ENCODE measurements around the gene RGS4.
"Not testable (repeated sequence)": the region's sequence is repeated elsewhere in the genome, so short reads cannot be mapped to it uniquely, and the experiment has no call there.

The RGS4 gene

DNA sequence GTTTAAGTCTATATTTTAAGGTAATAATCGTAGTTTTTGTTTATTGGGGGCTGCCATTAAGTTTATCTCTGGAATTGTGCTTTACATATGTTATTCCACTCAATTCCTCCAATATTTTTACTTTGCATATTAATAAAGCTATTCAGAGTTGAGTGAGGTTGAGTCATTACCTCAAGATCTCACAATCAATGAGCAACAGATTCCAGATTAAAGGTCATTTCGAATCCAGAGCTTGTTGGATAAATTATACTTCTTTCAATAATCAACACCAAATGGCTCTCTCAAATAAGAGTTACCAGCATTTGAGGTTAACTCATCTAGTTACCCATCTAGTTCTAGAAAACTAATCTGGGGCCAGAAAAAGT lies 16.7 kb downstream of the RGS4 start:
- H3K27ac ChIP-seq, result no peak overlapping the region
- TF ChIP-seq, protein P1, sequence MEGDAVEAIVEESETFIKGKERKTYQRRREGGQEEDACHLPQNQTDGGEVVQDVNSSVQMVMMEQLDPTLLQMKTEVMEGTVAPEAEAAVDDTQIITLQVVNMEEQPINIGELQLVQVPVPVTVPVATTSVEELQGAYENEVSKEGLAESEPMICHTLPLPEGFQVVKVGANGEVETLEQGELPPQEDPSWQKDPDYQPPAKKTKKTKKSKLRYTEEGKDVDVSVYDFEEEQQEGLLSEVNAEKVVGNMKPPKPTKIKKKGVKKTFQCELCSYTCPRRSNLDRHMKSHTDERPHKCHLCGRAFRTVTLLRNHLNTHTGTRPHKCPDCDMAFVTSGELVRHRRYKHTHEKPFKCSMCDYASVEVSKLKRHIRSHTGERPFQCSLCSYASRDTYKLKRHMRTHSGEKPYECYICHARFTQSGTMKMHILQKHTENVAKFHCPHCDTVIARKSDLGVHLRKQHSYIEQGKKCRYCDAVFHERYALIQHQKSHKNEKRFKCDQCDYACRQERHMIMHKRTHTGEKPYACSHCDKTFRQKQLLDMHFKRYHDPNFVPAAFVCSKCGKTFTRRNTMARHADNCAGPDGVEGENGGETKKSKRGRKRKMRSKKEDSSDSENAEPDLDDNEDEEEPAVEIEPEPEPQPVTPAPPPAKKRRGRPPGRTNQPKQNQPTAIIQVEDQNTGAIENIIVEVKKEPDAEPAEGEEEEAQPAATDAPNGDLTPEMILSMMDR (conservative IDR thresholded peaks at IDR 0.05), result no peak

- not testable (repeated sequence) for H3K27ac ChIP-seq
Measured at GRCh38 chr1:163089117-163089516, 20.0 kb downstream of the RGS4 start.

GRCh38 chr1:163090321-163090945 lies 21.3 kb downstream of the RGS4 start:
- TF ChIP-seq, protein P1 (conservative IDR thresholded peaks at IDR 0.05), result no peak
- H3K27ac ChIP-seq, result no peak overlapping the region

DNA sequence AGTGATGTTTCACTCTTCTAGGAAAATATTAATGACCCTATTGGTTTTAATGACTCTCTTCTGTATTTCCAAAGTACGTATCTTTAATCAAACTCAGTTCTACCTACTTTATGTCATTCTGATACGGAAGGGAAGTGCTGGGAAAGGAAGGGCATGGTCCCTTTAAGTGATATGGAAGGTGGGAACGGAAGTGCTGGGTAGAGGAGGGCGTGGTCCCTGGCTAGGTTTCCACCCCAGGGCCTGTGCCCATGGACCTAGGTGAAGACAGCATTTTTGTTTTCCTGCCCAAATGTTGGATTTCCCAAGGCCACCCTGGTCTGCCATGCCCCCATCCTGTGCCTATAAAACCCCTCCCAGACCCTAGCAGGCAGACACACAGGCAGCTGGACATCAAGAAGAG lies 24.0 kb downstream of the RGS4 start:
- TF ChIP-seq, protein P1 (conservative IDR thresholded peaks at IDR 0.05), result no peak
- H3K27ac ChIP-seq, result no peak overlapping the region

DNA sequence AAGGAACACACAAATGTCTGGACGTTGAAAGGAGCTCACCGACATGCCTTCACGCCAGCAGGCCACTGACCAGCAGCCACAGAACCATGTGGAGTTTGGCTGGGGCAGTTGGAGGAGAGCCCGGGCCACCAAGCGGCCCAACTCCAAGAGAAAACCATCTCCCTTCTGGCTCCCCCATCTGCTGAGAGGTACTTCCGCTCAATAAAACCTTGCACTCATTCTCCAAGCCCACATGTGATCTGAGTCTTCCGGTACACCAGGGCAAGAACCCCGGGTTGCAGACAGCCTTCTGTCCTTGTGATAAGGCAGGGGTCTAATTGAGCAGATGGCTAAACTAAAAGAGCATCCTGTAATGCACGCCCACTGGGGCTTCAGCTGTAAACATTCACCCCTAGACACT lies 24.4 kb downstream of the RGS4 start:
- H3K27ac ChIP-seq, result no peak overlapping the region
- TF ChIP-seq, protein P1 (conservative IDR thresholded peaks at IDR 0.05), result no peak

GRCh38 chr1:163094182-163094581 lies 25.0 kb downstream of the RGS4 start:
- H3K27ac ChIP-seq, result no peak overlapping the region
- TF ChIP-seq, protein P1 (conservative IDR thresholded peaks at IDR 0.05), result no peak

DNA sequence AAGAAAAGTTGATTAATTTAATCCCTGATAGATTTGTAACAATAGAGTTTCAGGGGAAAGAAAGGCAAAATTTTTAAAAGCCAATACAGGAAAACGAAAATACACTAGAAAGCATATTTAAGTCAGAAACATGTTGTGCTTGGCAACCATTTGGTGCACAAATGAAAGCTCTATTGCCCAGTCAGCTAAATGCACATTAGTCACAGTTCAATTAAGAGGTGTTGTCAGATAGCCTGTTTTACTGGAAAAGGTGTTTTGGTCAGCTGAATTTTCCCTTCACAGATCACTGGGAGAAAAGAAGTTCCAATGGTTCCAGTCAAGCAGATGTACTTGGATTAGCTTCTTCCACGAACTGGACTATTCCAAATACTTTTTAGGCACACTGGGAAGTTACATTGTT lies 25.4 kb downstream of the RGS4 start:
- TF ChIP-seq, protein P1 (conservative IDR thresholded peaks at IDR 0.05), result no peak
- no peak overlapping the region for H3K27ac ChIP-seq

DNA sequence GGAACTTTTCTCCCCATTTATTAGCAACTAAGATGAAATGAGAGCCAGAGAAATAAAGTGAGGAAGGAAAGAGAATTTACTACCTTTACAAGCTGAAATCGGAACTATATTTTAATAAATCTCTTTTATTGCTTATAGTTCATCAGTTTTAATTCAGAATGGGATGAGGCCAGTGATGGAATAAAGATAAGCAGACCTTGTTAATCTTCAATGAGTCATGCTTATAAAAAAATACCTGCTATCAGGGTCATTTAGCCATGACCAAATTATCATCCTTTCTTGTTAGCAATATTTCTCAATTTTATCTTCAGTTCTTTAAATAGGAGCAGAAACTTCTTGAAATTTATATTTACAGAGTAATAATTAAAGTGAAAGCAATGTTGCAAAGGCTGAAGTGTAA lies 26.1 kb downstream of the RGS4 start:
- TF ChIP-seq, protein P1 (conservative IDR thresholded peaks at IDR 0.05), result no peak
- no peak overlapping the region for H3K27ac ChIP-seq
